ENCODE data around the gene CACNA1D.
"Not testable (repeated sequence)": the region's sequence is repeated elsewhere in the genome, so short reads cannot be mapped to it uniquely, and the experiment has no call there.

The CACNA1D gene

GRCh38 chr3:53633197-53633787 is 138.9 kb downstream of the CACNA1D start:
- no peak overlapping the region for H3K4me3 ChIP-seq (ENCODE audit: control insufficient read depth, low read depth, low read length)
- TF ChIP-seq CTCF (conservative IDR thresholded peaks at IDR 0.05; ENCODE audit: control insufficient read depth, insufficient read depth, low read depth, low read length) = no peak
- no peak for DNase-seq (ENCODE audit: low read depth)

GRCh38 chr3:53635041-53635440 is 140.6 kb downstream of the CACNA1D start:
- H3K4me3 ChIP-seq (ENCODE audit: control insufficient read depth, low read depth, low read length) = no peak overlapping the region
- TF ChIP-seq CTCF (conservative IDR thresholded peaks at IDR 0.05; ENCODE audit: control insufficient read depth, insufficient read depth, low read depth, low read length) = no peak
- DNase-seq (ENCODE audit: low read depth) = no peak

- H3K4me3 ChIP-seq (ENCODE audit: control insufficient read depth, low read depth, low read length); DNase-seq (ENCODE audit: low read depth): not testable (repeated sequence)
Measured at GRCh38 chr3:53638806-53639205, 144.4 kb downstream of the CACNA1D start.

GRCh38 chr3:53641397-53641796 is 147.0 kb downstream of the CACNA1D start:
- no peak for TF ChIP-seq CTCF (conservative IDR thresholded peaks at IDR 0.05; ENCODE audit: control insufficient read depth, insufficient read depth, low read depth, low read length)
- no peak overlapping the region for H3K4me3 ChIP-seq (ENCODE audit: control insufficient read depth, low read depth, low read length)
- no peak for DNase-seq (ENCODE audit: low read depth)

GRCh38 chr3:53642211-53642610 is 147.8 kb downstream of the CACNA1D start:
- H3K4me3 ChIP-seq (ENCODE audit: control insufficient read depth, low read depth, low read length) = no peak overlapping the region
- no peak for DNase-seq (ENCODE audit: low read depth)
- TF ChIP-seq CTCF (conservative IDR thresholded peaks at IDR 0.05; ENCODE audit: control insufficient read depth, insufficient read depth, low read depth, low read length) = no peak

- TF ChIP-seq CTCF (conservative IDR thresholded peaks at IDR 0.05; ENCODE audit: control insufficient read depth, insufficient read depth, low read depth, low read length) = no peak
- no peak overlapping the region for H3K4me3 ChIP-seq (ENCODE audit: control insufficient read depth, low read depth, low read length)
Measured at GRCh38 chr3:53643757-53644156, 149.3 kb downstream of the CACNA1D start.

GRCh38 chr3:53645754-53646153 is 151.3 kb downstream of the CACNA1D start:
- H3K4me3 ChIP-seq (ENCODE audit: control insufficient read depth, low read depth, low read length) = no peak overlapping the region
- no peak for DNase-seq (ENCODE audit: low read depth)
- no peak for TF ChIP-seq CTCF (conservative IDR thresholded peaks at IDR 0.05; ENCODE audit: control insufficient read depth, insufficient read depth, low read depth, low read length)

More at GRCh38 chr3:53643757-53644156, 149.3 kb downstream of the CACNA1D start:
- no peak for DNase-seq (ENCODE audit: low read depth)
